CD4-positive, alpha-beta T cell treated with Interleukin-12 subunit alpha and Interleukin-12 subunit beta, for 1 hour (primary cell): ENCODE data around the gene ELOVL5.
"Not testable (repeated sequence)": the region's sequence is repeated elsewhere in the genome, so short reads cannot be mapped to it uniquely, and the experiment has no call there.

Experiments used
- DNase-seq: peaks from one replicate; pipeline ENCODE4 v3.0.0-alpha.2; 2020

The ELOVL5 gene

GRCh38 chr6:53359095-53359842 lies 10.5 kb upstream of the ELOVL5 start:
- peak; percentile 94 for DNase-seq

DNA sequence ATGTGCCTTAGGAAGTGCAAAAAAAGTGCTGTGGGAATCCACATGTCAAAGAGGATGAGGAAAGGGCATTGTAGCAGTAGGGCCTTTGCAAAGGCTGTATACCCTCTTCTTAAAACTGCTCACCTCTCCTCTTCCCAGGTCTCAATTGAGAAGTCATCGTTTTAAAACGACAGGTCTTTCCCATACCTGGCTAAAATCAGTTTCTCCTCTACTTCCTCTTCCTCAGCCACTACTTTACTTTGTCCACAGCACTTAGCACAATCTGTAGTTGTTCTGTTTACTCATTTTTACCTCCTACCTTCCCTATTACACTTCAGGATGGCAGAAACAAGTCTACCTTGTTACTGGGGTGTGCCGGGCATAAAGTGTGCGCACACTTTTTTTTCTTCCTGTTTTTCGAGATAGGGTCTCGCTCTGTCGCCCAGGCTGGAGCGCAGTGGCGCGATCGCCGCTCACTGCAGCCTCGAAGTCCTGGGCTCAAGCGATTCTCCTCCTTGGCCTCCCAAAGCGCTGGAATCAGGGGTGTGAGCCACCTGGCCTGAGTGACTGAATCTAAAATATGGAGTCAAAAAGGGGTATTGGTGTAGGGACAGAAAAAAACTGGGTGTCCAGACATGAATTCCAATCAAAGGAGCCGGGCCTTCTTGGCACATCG lies 9.8 kb upstream of the ELOVL5 start:
- DNase-seq: no peak

GRCh38 chr6:53357576-53358360 lies 9.0 kb upstream of the ELOVL5 start:
- no peak for DNase-seq

GRCh38 chr6:53353624-53354023 lies 4.9 kb upstream of the ELOVL5 start:
- DNase-seq: no peak

DNA sequence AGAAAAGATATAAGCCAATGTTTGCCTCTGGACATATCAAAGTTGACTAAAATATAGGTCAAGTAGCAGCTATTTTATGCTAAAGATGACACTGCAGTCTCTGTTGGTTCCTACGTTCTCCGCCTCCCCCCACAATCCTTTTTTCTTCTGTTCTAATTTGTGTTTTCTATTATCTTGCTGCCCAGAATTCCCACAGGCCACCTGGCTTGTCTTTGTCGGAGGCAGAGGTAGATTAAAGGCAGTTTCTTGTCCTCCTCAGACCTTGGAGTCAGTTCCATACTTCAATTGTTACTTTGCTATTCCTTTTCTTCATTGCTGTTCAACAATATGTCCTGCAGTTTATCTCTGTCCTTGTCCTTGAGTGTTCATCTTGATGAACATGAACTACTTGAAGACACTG lies 3.6 kb upstream of the ELOVL5 start:
- no peak for DNase-seq

DNA sequence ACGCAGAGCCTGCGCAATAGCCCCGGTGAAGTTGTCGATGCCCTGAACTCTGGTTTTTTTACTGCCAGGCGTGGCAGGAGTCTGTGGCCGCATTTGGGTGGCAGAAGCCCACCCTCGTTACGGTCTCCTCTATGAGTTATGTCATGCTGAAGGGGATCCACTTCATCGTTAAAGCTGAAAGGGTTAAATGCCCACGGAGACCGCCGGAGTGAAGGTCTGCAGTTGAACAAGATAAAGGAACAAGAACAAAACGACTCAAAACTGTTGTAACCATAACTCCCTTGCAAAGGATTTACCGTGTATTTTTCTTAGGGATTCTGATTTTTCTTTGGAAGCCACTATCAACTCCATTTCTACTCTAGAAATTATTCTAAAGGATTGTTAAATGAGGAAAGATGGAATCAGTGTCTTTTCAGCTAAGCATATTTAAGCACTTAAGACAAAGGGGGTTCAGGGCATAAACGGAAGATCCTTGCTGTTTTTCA lies 501 bp upstream of the ELOVL5 start:
- no peak for DNase-seq

DNA sequence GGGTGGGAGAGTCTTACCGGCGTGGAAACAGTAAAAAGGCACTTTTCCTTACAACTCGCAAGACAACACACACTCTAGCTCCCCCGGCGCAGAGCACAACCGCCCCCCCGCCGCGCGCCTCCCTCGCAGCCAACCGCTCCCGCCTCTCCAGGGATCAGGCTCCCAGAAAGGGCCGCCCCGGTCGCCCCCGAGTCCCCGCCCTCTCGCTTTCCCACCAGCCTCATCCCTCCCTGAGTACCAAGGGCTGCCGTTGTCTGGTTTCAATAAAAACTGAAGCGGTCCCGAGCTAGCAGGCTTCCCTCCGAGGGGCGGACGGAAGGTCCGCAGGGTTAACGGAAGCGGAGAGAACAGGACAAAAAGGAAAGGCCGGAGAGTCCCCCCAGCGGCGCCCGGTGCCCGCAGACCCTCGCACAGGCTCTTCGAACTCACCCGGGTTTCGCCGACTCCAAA lies 804 bp downstream of the ELOVL5 start:
- DNase-seq: peak; percentile 49

- DNase-seq: peak; percentile 51
These were observed 1.4 kb downstream of the ELOVL5 start for GRCh38 chr6:53347250-53347920.

DNA sequence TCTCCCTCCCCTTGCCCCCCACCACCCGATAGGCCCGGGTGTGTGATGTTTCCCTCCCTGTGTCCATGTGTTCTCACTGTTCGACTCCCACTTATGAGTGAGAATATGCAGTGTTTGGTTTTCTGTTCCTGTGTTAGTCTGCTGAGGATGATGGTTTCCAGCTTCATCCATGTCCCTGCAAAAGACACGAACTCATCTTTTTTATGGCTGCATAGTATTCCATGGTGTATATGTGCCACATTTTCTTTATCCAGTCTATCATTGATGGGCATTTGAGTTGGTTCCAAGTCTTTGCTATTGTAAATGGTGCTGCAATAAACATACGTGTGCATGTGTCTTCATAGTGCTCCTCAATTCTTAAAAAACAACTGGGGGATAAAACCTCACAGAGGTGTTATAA lies 2.7 kb downstream of the ELOVL5 start:
- DNase-seq: not testable (repeated sequence)

DNA sequence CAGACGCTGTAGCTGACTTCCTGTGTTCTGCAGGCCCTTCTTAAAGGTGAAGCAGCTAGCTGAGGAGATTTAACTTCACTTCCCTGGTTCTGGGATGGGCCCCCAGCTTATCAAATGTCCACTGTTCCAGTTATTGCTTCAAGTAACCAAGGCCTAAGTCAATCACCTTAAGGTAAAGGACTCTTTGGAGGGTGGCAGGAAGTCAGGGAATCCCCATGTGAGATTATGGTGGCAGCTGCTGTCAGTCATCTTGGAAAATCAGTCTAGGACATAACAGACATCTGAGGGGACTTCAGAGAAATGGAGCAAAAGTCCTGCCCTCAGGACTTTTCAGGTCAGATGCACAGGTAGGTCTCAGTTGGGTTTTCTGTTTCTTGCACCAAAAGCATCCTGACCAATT lies 3.8 kb downstream of the ELOVL5 start:
- DNase-seq: no peak

GRCh38 chr6:53343092-53343491 lies 5.7 kb downstream of the ELOVL5 start:
- no peak for DNase-seq

DNA sequence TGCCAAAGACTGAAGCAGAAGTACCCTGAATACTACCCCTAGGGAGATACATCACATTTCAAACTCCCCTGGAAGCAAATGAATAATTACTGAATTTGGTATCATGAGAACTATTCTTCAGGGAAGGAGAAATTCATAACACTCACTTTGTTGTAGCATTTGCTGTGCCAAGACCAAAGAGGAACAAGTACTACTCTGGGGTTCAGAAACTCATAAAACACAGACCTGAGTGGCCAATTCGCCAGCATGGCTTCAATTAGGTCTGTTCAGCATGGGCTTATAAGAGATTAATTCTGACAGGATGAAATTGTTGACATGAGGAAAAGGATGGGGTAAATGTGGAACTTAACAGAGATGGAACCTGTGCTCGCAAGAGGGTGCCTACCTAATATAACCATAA lies 6.5 kb downstream of the ELOVL5 start:
- no peak for DNase-seq

DNA sequence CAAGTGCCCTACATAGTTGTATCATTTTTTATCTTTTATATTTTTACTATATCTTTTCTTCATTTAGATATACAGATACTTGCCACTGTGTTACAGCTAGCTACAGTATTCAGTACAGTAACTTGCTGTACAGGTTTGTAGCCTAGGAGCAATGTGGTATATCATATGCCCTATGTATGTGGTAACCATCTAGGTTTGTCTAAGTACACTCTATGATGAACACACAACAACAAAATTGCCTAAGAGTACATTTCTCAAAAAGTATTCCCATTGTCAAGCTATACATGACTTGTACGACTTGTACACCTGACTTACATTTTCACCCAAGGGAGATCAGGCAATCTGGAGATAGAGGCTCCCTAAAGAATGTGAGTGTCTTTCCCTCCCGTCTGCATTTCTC lies 8.2 kb downstream of the ELOVL5 start:
- no peak for DNase-seq

DNA sequence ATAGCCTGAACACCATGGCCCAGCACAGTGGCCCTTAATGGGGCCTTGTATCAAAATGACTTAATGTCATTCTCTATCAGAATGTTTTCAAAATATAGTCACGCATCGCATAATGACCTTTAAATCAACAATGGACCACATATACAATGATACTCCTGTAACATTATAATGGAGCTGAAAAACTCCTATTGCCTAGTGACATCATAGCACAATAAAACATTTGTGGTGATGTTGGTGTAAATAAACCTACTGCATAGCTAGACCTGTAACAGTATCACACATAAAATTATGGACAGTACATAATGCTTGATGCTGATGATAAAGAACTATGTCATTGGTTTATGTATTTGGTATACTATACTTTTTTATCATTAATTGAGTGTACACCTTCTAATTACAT lies 9.3 kb downstream of the ELOVL5 start:
- DNase-seq: no peak

- no peak for DNase-seq
These were observed 10.4 kb downstream of the ELOVL5 start for GRCh38 chr6:53338304-53338703.

GRCh38 chr6:53336070-53336469 lies 12.7 kb downstream of the ELOVL5 start:
- DNase-seq: no peak

DNA sequence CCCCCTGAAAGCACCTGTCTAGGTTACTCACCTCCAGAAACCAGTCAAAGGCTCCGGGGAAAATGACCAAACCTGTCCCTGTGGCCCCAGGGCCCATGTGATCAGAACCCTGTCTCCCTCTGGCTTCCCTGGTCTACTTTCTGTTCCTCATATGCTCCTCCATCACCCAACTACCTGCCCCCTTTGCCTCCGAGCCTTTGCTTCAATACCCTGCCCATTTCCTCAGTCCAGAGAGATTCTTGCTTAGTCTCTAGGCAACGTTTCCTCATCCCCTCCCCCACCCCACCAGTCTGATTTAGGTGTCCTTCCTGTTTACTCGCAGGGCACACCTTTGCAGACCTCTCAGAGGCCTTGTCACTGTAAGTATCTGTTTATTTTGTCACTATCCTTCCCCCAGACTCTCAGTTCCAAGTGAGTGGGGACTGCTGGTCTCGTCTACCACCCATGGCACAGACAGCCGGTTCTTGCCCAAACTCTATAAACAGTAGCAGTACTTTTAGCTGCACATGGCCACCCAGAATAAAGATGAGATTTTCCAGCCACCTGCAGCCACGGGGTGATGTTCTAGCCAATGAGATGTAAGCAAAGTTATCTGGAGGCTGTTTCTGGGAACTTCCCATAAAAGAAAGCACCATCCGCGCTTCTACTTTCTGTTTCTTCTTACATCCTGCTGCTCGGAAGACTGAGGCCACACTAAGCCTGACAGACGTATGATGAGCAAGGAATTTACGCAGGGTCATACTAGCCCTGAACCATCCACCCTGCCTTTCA lies 13.3 kb downstream of the ELOVL5 start:
- DNase-seq: peak; percentile 87

DNA sequence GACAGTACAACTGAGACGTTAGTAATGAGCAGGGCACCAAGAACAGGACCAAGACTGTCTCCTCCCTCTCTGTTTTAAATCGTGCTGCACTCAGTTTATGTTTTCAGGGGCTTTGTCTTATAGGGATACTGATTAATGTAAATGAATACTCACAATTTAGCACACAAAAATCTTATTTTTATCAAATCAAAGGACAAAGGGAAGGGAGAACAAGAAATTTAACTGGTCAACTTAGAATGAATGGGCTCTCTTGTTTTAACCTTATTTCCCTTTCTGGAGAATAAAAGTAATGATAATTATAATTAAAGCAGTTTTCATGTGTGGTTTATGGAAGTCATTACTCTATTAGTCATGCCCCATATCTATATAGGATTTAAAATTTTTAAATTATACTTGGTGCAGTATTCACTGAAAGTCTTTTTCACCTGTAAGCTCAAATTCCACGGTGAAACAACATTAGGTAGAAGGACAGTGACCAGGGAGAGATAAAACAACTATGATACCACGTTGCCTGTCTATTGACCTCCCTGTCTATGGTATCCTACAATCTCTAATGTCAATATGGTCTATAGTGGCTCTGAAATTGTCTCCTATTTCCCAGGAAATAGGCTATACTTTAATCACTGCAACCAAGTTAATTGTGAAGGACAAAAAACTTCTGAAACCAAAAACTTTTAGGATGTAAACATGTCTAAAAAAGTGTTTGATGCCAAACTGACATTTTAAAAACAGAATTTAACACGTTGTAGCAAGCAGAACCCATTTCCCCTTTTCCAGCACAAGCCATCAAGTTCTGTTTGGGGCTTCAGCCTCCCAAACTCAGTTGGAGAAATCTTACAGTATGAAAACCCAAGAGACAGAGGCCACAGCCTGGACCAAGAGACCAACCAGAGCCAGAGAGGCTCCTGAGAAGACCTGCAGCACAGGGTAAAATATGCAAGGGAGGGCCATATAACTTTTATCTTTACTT lies 15.0 kb downstream of the ELOVL5 start:
- no peak for DNase-seq

GRCh38 chr6:53331678-53332077 lies 17.1 kb downstream of the ELOVL5 start:
- DNase-seq: no peak

DNA sequence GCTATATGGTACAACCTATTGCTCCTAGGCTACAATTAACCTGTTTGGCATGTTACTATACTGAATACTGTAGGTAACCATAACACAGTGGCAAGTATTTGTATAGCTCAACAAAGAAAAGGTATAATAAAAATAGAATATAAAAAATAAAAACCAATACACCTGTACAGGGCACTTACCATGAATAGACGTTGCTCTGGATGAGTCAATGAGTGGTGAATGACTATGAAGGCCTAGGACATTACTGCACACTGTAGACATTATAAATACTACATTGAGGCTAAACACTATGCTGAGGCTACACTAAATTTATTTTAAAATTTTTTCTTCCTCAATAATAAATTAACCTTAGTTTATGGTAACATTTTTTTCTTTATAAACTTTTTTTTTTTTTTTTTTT lies 18.6 kb downstream of the ELOVL5 start:
- DNase-seq: no peak

- DNase-seq: no peak
These were observed 20.4 kb downstream of the ELOVL5 start for GRCh38 chr6:53328375-53328774.
